ENCODE measurements around the gene APCDD1. TPM values are rescaled to one million over a fixed set of nuclear protein-coding genes. Genes with fewer than 3 reads are reported as not detected.

Gene APCDD1
- polyA plus RNA-seq, 1 experiment = 0.01 TPM

DNA sequence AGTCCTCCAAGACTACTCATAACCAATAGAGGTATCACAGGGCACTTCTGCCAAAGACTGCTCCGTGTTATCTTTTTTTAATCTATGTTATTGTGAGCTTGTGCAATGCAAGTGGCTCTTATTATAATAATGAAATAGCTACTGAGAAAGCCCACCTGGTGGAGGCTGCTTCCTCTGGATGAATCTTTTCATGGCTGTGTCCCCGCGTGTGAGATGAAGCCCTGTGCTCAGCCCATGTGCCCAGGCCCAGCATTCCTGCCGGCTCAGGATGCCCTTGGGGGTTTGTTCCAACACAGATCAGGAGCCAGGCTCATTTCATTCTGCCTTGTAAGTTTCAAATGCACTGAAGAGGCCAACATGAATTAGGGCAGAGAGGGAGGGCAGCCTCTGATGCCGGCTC, 18.7 kb downstream of the APCDD1 start:
- Histone ChIP-seq H3K27ac (ENCODE audit: low read depth, low read length) (no peak overlapping the region), H3K9me3 (ENCODE audit: control insufficient read depth, insufficient read depth, low read length) (no peaks in the 10 kb centered on the region; the same call in 1 of the 2 replicates), H3K4me3 (ENCODE audit: low read depth, low read length) (no peak overlapping the region), H3K27me3 (ENCODE audit: control insufficient read depth, insufficient read depth, low read length) (peaks cover 6% of the 10 kb centered on the region)
- DNase-seq (ENCODE audit: low read depth, low spot score) = no peak
- TF ChIP-seq, protein P1, sequence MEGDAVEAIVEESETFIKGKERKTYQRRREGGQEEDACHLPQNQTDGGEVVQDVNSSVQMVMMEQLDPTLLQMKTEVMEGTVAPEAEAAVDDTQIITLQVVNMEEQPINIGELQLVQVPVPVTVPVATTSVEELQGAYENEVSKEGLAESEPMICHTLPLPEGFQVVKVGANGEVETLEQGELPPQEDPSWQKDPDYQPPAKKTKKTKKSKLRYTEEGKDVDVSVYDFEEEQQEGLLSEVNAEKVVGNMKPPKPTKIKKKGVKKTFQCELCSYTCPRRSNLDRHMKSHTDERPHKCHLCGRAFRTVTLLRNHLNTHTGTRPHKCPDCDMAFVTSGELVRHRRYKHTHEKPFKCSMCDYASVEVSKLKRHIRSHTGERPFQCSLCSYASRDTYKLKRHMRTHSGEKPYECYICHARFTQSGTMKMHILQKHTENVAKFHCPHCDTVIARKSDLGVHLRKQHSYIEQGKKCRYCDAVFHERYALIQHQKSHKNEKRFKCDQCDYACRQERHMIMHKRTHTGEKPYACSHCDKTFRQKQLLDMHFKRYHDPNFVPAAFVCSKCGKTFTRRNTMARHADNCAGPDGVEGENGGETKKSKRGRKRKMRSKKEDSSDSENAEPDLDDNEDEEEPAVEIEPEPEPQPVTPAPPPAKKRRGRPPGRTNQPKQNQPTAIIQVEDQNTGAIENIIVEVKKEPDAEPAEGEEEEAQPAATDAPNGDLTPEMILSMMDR (IDR thresholded peaks at IDR 0.05; ENCODE audit: low read depth, low read length) = no peak
- POLR2A ChIA-PET = no interaction called here
- CTCF ChIA-PET = no interaction called here

DNA sequence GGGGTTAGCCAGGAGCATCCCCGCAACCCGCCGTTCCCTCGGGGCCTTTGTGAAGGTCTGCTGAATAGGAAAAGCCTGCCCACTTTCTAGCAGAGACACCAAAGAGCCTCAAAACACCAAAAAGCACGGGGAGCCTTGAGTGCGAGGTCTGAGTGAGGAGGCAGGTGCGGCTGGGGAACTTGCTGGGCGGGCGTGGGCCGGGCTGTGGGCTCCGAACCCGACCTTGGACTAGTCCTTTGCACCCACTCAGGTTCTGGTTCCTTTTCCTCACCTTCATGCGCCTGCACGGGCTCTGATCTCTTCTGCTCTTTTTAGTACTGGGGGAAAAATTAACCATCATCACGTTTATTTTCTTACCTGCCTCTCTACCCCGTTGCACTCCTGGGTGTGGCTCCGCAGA, 19.9 kb downstream of the APCDD1 start:
- Histone ChIP-seq H3K4me3 (ENCODE audit: low read depth, low read length) (no peak overlapping the region), H3K9me3 (ENCODE audit: control insufficient read depth, insufficient read depth, low read length) (no peaks in the 10 kb centered on the region; the same call in 1 of the 2 replicates), H3K27ac (ENCODE audit: low read depth, low read length) (no peak overlapping the region), H3K27me3 (ENCODE audit: control insufficient read depth, insufficient read depth, low read length) (peaks cover 6% of the 10 kb centered on the region)
- TF ChIP-seq, protein P1 (IDR thresholded peaks at IDR 0.05; ENCODE audit: low read depth, low read length) = no peak
- POLR2A ChIA-PET = no interaction called here
- CTCF ChIA-PET = no interaction called here
- DNase-seq (ENCODE audit: low read depth, low spot score) = no peak

DNA sequence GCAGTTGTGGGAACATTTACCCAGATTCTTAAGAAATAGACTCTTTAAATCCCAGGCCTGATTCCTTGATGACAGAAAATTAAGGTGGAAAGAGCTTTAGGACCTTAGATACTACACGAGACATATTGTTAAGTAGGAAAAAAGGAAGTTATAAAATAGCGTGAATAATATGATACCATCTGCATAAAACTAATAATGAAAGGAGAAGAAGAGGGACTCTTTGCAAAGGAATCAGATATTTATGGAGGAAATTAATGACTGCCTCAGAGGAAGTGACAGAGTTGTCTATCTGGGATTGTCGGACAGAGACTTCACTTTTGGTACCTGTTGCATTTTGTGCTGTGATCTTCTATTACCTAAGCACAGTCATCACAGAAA, 20.8 kb downstream of the APCDD1 start:
- TF ChIP-seq, protein P1 (IDR thresholded peaks at IDR 0.05; ENCODE audit: low read depth, low read length) = no peak
- no peak overlapping the region for H3K4me3 ChIP-seq (ENCODE audit: low read depth, low read length)
- no peaks in the 10 kb centered on the region; the same call in 1 of the 2 replicates for H3K9me3 ChIP-seq (ENCODE audit: control insufficient read depth, insufficient read depth, low read length)
- peaks cover 6% of the 10 kb centered on the region for H3K27me3 ChIP-seq (ENCODE audit: control insufficient read depth, insufficient read depth, low read length)
- POLR2A ChIA-PET = interaction anchor here (0.7 kb wide), 1 partner anchor 1105 kb away, joined by 4 read pairs; no protein-coding TSS in a partner anchor
- no peak overlapping the region for H3K27ac ChIP-seq (ENCODE audit: low read depth, low read length)
- no peak for DNase-seq (ENCODE audit: low read depth, low spot score)
- CTCF ChIA-PET = no interaction called here

DNA sequence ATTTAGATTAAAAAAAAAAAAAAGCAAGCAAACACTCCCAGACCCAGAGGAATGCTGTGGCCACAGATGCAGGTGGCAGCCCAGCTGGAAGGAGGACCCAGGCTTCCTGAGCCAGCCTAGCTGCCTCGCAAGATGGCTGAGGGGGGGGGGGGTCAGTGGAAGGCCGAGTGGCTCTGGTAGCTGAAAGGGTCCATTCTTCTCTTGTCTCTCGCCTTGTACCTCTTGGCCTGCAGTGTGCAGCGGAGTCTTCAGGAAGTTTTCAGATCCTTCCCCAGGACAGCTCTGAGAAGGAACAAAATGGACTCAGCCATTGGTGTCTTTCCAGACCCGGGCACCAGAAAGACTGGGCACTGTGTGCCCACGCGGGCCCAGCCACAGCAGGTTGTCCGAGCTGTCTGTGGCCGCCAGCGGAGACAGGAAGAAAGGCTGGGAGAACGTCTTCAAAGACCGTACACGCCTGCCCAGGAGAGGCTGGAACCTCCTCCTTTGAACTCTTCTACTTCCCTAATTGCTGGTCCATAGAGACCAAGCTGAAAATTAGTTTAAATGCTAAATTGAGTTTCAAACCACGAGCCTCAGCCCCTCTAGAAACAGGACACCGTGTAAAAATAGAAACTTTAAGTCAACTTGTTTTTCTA, 21.3 kb downstream of the APCDD1 start:
- peaks cover 6% of the 10 kb centered on the region for H3K27me3 ChIP-seq (ENCODE audit: control insufficient read depth, insufficient read depth, low read length)
- POLR2A ChIA-PET = interaction anchor here (0.7 kb wide), 1 partner anchor 1104 kb away, joined by 4 read pairs; no protein-coding TSS in a partner anchor
- CTCF ChIA-PET = no interaction called here
- no peak for DNase-seq (ENCODE audit: low read depth, low spot score)
- TF ChIP-seq, protein P1 (IDR thresholded peaks at IDR 0.05; ENCODE audit: low read depth, low read length) = no peak
- H3K4me3 ChIP-seq (ENCODE audit: low read depth, low read length) = no peak overlapping the region
- H3K9me3 ChIP-seq (ENCODE audit: control insufficient read depth, insufficient read depth, low read length) = no peaks in the 10 kb centered on the region; the same call in 1 of the 2 replicates
- H3K27ac ChIP-seq (ENCODE audit: low read depth, low read length) = no peak overlapping the region

DNA sequence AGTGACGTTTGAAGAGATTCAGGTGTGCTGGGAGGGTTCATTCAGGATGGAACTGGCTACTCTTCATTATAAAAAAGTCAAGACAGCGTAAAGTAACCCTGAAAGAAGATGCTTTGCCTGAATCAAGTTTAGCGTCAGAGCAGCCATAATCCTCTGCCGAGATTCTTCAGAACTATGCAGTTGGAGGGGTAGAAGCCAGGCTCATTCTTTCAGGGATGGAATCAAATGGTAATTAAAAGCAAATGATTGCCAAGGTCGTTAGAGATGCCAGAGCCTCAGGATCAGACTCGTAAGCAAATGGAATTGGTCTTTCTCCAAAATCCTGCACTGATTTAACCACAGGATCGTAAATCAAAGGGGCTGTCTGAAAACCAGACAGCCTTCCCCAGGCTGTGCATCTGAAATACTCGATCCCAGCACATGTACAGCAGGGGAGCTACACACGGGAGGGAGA, 21.9 kb downstream of the APCDD1 start:
- DNase-seq (ENCODE audit: low read depth, low spot score) = no peak
- CTCF ChIA-PET = no interaction called here
- Histone ChIP-seq H3K4me3 (ENCODE audit: low read depth, low read length) (no peak overlapping the region), H3K9me3 (ENCODE audit: control insufficient read depth, insufficient read depth, low read length) (no peaks in the 10 kb centered on the region; the same call in 1 of the 2 replicates), H3K27me3 (ENCODE audit: control insufficient read depth, insufficient read depth, low read length) (peaks cover 6% of the 10 kb centered on the region), H3K27ac (ENCODE audit: low read depth, low read length) (no peak overlapping the region)
- POLR2A ChIA-PET = no interaction called here
- TF ChIP-seq, protein P1 (IDR thresholded peaks at IDR 0.05; ENCODE audit: low read depth, low read length) = no peak

All from AG04450 (cell line).